HCT116 (cell line): ENCODE data around the gene APOL3. TPM values are rescaled to one million over a fixed set of nuclear protein-coding genes. Genes with fewer than 3 reads are reported as not detected.

ENCODE experiments used
- ATAC-seq: fragments of 200-7000 bp; cut with Tn5 transposase; 2 replicates; pipeline ENCODE4 v1.9.1; 2020; ENCODE audit warnings: mild to moderate bottlenecking, moderate library complexity
- BruUV-seq: library from RNA; stranded (reverse); fragments of 400-500 nt; replicated peaks from 2 replicates; lab custom pipeline; 2021; lab: Mats Ljungman, UMichigan
- CTCF ChIA-PET: fragments of 300-600 bp; sonication (Branson Sonifier 250); formaldehyde crosslinking; loops from one replicate; lab custom pipeline; 2021; ENCODE audit warnings: antibody characterized with exemption; lab: Charles Lee
- POLR2A ChIA-PET: fragments of 300-600, 350-600 bp; sonication (Branson Sonifier 250); formaldehyde crosslinking; loops from one replicate; lab custom pipeline; 2021; ENCODE audit warnings: antibody characterized with exemption; lab: Charles Lee
- RAD21 ChIA-PET, 2 experiments: fragments of 300-600 bp; sonication (Branson Sonifier 250); formaldehyde crosslinking; loops; one replicate each; lab custom pipeline; 2023; ENCODE audit warnings: low total read pairs in 2 of 2; ENCODE audit not compliant: uncharacterized antibody in 2 of 2, unreplicated experiment in 2 of 2, low non-redundant PET in 1 of 2; lab: Charles Lee
- DNase-seq: peaks from one replicate; pipeline ENCODE4 v3.0.0-alpha.2; 2010; ENCODE audit warnings: low read depth, low spot score
- H2AFZ ChIP-seq: fragments of 200-600 bp; shearing (Covaris generic), sonication (generic); 2 replicates; pipeline ENCODE4 v1.6.1; 2017; ENCODE audit warnings: low read depth, mixed run types, mixed read lengths, antibody characterized with exemption, low read length; ENCODE audit not compliant: poor library complexity, severe bottlenecking
- H3K27ac ChIP-seq: 2 replicates; pipeline ENCODE4 v1.5.1; 2012; ENCODE audit warnings: low read depth, low read length
- H3K27me3 ChIP-seq: fragments of 200-600 bp; sonication (generic); 2 replicates; pipeline ENCODE4 v1.6.1; 2016; ENCODE audit warnings: mixed run types, low read length, mixed read lengths; ENCODE audit not compliant: insufficient read depth
- H3K36me3 ChIP-seq, 2 experiments: fragments of 200-500 bp in 1 of 2; fragments of 200-600 bp in 1 of 2; sonication (Bioruptor generic) in 1 of 2; sonication (generic) in 1 of 2; 2 replicates each; pipeline versions ENCODE4 v1.5.1 to v1.6.1; 2014 to 2016; ENCODE audit warnings: low read length in 2 of 2, inconsistent platforms in 1 of 2, mixed read lengths in 1 of 2, mixed run types in 1 of 2; ENCODE audit not compliant: insufficient read depth in 2 of 2, control insufficient read depth in 1 of 2
- H3K4me1 ChIP-seq, 2 experiments: fragments of 200-600 bp in 1 of 2; sonication (generic) in 1 of 2; 2 replicates each; pipeline versions ENCODE4 v1.5.1 to v1.6.1; 2012 to 2017; ENCODE audit warnings: low read length in 2 of 2, inconsistent platforms in 1 of 2, mild to moderate bottlenecking in 1 of 2, mixed read lengths in 1 of 2, mixed run types in 1 of 2, moderate library complexity in 1 of 2; ENCODE audit not compliant: insufficient read depth in 2 of 2, control insufficient read depth in 1 of 2
- H3K4me2 ChIP-seq: fragments of 200-600 bp; sonication (generic); 2 replicates; pipeline ENCODE4 v1.6.1; 2017; ENCODE audit warnings: mixed run types, low read length, mixed read lengths
- H3K4me3 ChIP-seq, 2 experiments: fragments of 200-600 bp in 1 of 2; sonication (generic) in 1 of 2; replicated peaks in 1 of 2; 2 replicates each; pipeline ENCODE4 v1.5.1; 2011 to 2016; ENCODE audit warnings: low read length in 2 of 2, control low read depth in 1 of 2, low read depth in 1 of 2, mild to moderate bottlenecking in 1 of 2, mixed read lengths in 1 of 2, mixed run types in 1 of 2
- H3K79me2 ChIP-seq: fragments of 200-600 bp; sonication (generic); 2 replicates; pipeline ENCODE4 v1.6.1; 2017; ENCODE audit warnings: mild to moderate bottlenecking, mixed run types, low read length, moderate library complexity, mixed read lengths; ENCODE audit not compliant: insufficient read depth
- H3K9ac ChIP-seq: fragments of 200-600 bp; sonication (generic); 2 replicates; pipeline ENCODE4 v1.6.1; 2016; ENCODE audit warnings: low read length, mixed read lengths
- H3K9me2 ChIP-seq: fragments of 200-600 bp; sonication (generic), shearing (Covaris generic); 2 replicates; pipeline ENCODE4 v1.6.1; 2017; ENCODE audit warnings: mixed run types, mild to moderate bottlenecking, moderate library complexity; ENCODE audit not compliant: insufficient read depth
- H3K9me3 ChIP-seq, 2 experiments: fragments of 200-500 bp in 1 of 2; fragments of 200-600 bp in 1 of 2; sonication (Bioruptor generic) in 1 of 2; sonication (generic) in 1 of 2; 2 replicates each; pipeline ENCODE4 v1.6.1; 2014 to 2017; ENCODE audit warnings: low read length in 2 of 2, mixed read lengths in 2 of 2, inconsistent platforms in 1 of 2, low read depth in 1 of 2, mild to moderate bottlenecking in 1 of 2, mixed run types in 1 of 2, moderate library complexity in 1 of 2; ENCODE audit not compliant: control insufficient read depth in 1 of 2, insufficient read depth in 1 of 2
- H4K20me1 ChIP-seq: fragments of 200-600 bp; sonication (generic), shearing (Covaris generic); 2 replicates; pipeline ENCODE4 v1.6.1; 2017; ENCODE audit warnings: mixed run types, mild to moderate bottlenecking, moderate library complexity; ENCODE audit not compliant: insufficient read depth
- CEBPB ChIP-seq: IDR thresholded peaks from 2 replicates; pipeline ENCODE4 v1.6.1; 2012; ENCODE audit warnings: low read depth
- CTCF ChIP-seq, 3 experiments: fragments of 200-600 bp in 1 of 3; sonication (generic) in 1 of 3; IDR thresholded peaks in 2 of 3; conservative IDR thresholded peaks in 1 of 3; 2 replicates each; pipeline ENCODE4 v1.5.1; 2012 to 2017; ENCODE audit warnings: low read depth in 2 of 3, low read length in 2 of 3, antibody characterized with exemption in 1 of 3, borderline replicate concordance in 1 of 3, control low read depth in 1 of 3, mild to moderate bottlenecking in 1 of 3, mixed read lengths in 1 of 3, mixed run types in 1 of 3, moderate library complexity in 1 of 3; ENCODE audit not compliant: insufficient read depth in 1 of 3
- EZH2 ChIP-seq: fragments of 200-600 bp; sonication (generic); IDR thresholded peaks from 2 replicates; pipeline ENCODE4 v1.6.1; 2017; ENCODE audit warnings: antibody characterized with exemption, mixed run types
- POLR2A ChIP-seq: IDR thresholded peaks from 2 replicates; pipeline ENCODE4 v1.7.0; 2011; ENCODE audit warnings: borderline replicate concordance; ENCODE audit not compliant: insufficient read depth, insufficient read length; ENCODE audit errors: extremely low read depth
- SRF ChIP-seq: IDR thresholded peaks from 2 replicates; pipeline ENCODE4 v1.6.1; 2012; ENCODE audit warnings: low read depth
- TCF7L2 ChIP-seq: IDR thresholded peaks from 2 replicates; pipeline ENCODE4 v1.7.0; 2011; ENCODE audit warnings: borderline replicate concordance, inconsistent platforms; ENCODE audit not compliant: insufficient read depth, insufficient read length; ENCODE audit errors: extremely low read depth
- ZFX ChIP-seq: fragments of 450-650 bp; IDR thresholded peaks from 2 replicates; pipeline ENCODE4 v1.6.1; 2017
- intact Hi-C: fragments of 100-400 bp; cut with micrococcal nuclease; formaldehyde crosslinking; loops from 2 replicates; pipeline ENCODE4 v1.10.0; 2022
- total RNA-seq: library from RNA; stranded (reverse); gene quantifications from one replicate; pipeline ENCODE4 v1.2.1, GENCODE V29; 2021; ENCODE audit not compliant: unreplicated experiment
- TF ChIP-seq, protein P1 (sequence below): IDR thresholded peaks from 2 replicates; pipeline ENCODE4 v1.6.1; 2011; ENCODE audit warnings: mild to moderate bottlenecking, low read length, moderate library complexity; ENCODE audit not compliant: insufficient replicate concordance; ENCODE audit errors: extremely low read depth

APOL3 gene
- total RNA-seq, 1 experiment from 2014 or later = 0.49 TPM

DNA sequence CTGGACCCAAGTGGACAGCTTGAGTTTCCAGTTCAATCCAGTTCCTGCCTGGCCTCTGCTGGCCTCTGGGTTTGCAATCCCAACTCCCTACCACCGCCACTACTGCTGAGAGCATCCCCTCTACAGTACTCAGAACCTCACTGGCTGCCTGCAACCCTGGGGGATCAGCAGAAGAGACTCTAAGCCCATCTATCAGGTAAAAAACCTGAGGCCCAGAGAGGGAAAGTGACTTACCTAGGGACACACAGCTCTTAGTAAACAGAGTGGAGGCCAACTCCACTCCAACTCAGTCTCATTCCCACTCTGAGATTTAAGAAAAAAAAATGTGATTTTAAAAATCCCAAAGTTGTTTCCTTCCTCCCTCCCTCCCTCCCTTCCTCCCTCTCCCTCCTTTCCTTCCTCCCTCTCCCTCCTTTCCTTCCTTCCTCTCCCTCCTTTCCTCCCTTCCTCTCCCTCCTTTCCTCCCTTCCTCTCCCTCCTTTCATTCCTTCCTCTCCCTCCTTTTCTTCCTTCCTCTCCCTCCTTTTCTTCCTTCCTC, 34.5 kb downstream of the APOL3 start:
- CTCF ChIA-PET = interaction anchor here (0.7 to 2.6 kb wide), 3 partner anchors 60 to 498 kb away, joined by 3 to 10 read pairs (median 4); no protein-coding TSS in a partner anchor
- Histone ChIP-seq H3K4me2 (no peak overlapping the region), H3K36me3 (no peaks in the 10 kb centered on the region), H3K9me2 (no peaks in the 10 kb centered on the region), H3K4me3 (no peak overlapping the region), H2AFZ (no peak overlapping the region), H3K9me3 (no peaks in the 10 kb centered on the region), H3K79me2 (no peaks in the 10 kb centered on the region), H3K4me1 (peaks cover 2 to 10% of the 10 kb centered on the region in 2 experiments; a peak in 3 of 4 replicates), H3K27me3 (peaks cover 22% of the 10 kb centered on the region), H3K9ac (no peak overlapping the region), H3K27ac (no peak overlapping the region), H4K20me1 (no peaks in the 10 kb centered on the region)
- RAD21 ChIA-PET = no interaction called here
- TF ChIP-seq SRF (no peak), CTCF (IDR thresholded peaks at IDR 0.05 in 2 of 3, conservative IDR thresholded peaks at IDR 0.05 in 1 of 3; ENCODE audit: borderline replicate concordance in 1 of 3, insufficient read depth in 1 of 3, low read depth in 2 of 3, low read length in 2 of 3) (no peak), CEBPB (no peak), POLR2A (no peak), EZH2 (no peak), TCF7L2 (no peak), ZFX (no peak)
- TF ChIP-seq, protein P1, sequence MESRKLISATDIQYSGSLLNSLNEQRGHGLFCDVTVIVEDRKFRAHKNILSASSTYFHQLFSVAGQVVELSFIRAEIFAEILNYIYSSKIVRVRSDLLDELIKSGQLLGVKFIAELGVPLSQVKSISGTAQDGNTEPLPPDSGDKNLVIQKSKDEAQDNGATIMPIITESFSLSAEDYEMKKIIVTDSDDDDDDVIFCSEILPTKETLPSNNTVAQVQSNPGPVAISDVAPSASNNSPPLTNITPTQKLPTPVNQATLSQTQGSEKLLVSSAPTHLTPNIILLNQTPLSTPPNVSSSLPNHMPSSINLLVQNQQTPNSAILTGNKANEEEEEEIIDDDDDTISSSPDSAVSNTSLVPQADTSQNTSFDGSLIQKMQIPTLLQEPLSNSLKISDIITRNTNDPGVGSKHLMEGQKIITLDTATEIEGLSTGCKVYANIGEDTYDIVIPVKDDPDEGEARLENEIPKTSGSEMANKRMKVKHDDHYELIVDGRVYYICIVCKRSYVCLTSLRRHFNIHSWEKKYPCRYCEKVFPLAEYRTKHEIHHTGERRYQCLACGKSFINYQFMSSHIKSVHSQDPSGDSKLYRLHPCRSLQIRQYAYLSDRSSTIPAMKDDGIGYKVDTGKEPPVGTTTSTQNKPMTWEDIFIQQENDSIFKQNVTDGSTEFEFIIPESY = no peak
- BruUV-seq = no TSS peak
- intact Hi-C loops = loop anchor here (2.0 to 10.0 kb wide), 3 partner anchors 59 to 691 kb away; no protein-coding TSS in a partner anchor
- POLR2A ChIA-PET = no interaction called here
- DNase-seq (no peak), ATAC-seq (no peak)
